ENCODE data around the gene UBE2G2. TPM values are rescaled to one million over a fixed set of nuclear protein-coding genes. Genes with fewer than 3 reads are reported as not detected.

Gene UBE2G2
- total and polyA plus RNA-seq, 4 donors, result 53.0 to 102 (median 73.2) TPM

Other genes starting within 250 kb of the UBE2G2 start
- not detected for gene KRTAP10-3, start 243.0 kb downstream of the UBE2G2 start, total RNA-seq
- gene KRTAP10-3, start 243.0 kb downstream of the UBE2G2 start, polyA plus RNA-seq (ENCODE audit: insufficient read length in 2 of 2), result not detected
- gene KRTAP10-4, start 228.1 kb downstream of the UBE2G2 start, total RNA-seq, result not detected
- not detected for gene KRTAP10-4, start 228.1 kb downstream of the UBE2G2 start, polyA plus RNA-seq (ENCODE audit: insufficient read length in 2 of 2)
- not detected for gene KRTAP10-5, start 221.2 kb downstream of the UBE2G2 start, total RNA-seq
- gene KRTAP10-5, start 221.2 kb downstream of the UBE2G2 start, polyA plus RNA-seq (ENCODE audit: insufficient read length in 2 of 2), result not detected
- gene KRTAP10-6, start 209.3 kb downstream of the UBE2G2 start, total RNA-seq, result not detected
- gene KRTAP10-6, start 209.3 kb downstream of the UBE2G2 start, polyA plus RNA-seq (ENCODE audit: insufficient read length in 2 of 2), result not detected
- gene KRTAP10-7, start 201.2 kb downstream of the UBE2G2 start, total RNA-seq, result not detected
- gene KRTAP10-7, start 201.2 kb downstream of the UBE2G2 start, polyA plus RNA-seq (ENCODE audit: insufficient read length in 2 of 2), result not detected
- not detected for gene KRTAP10-8, start 189.7 kb downstream of the UBE2G2 start, total RNA-seq
- not detected for gene KRTAP10-8, start 189.7 kb downstream of the UBE2G2 start, polyA plus RNA-seq (ENCODE audit: insufficient read length in 2 of 2)
- gene KRTAP10-9, start 174.7 kb downstream of the UBE2G2 start, total RNA-seq, result not detected
- not detected for gene KRTAP10-9, start 174.7 kb downstream of the UBE2G2 start, polyA plus RNA-seq (ENCODE audit: insufficient read length in 2 of 2)
- not detected for gene KRTAP10-10, start 164.5 kb downstream of the UBE2G2 start, total RNA-seq
- gene KRTAP10-10, start 164.5 kb downstream of the UBE2G2 start, polyA plus RNA-seq (ENCODE audit: insufficient read length in 2 of 2), result not detected
- gene KRTAP10-11, start 155.4 kb downstream of the UBE2G2 start, total RNA-seq, result not detected
- not detected for gene KRTAP10-11, start 155.4 kb downstream of the UBE2G2 start, polyA plus RNA-seq (ENCODE audit: insufficient read length in 2 of 2)
- gene KRTAP12-4, start 147.2 kb downstream of the UBE2G2 start, total RNA-seq, result not detected
- not detected for gene KRTAP12-4, start 147.2 kb downstream of the UBE2G2 start, polyA plus RNA-seq (ENCODE audit: insufficient read length in 2 of 2)
- not detected for gene KRTAP12-3, start 143.9 kb downstream of the UBE2G2 start, total RNA-seq
- gene KRTAP12-3, start 143.9 kb downstream of the UBE2G2 start, polyA plus RNA-seq (ENCODE audit: insufficient read length in 2 of 2), result not detected
- gene KRTAP12-2, start 134.9 kb downstream of the UBE2G2 start, total RNA-seq, result not detected
- not detected for gene KRTAP12-2, start 134.9 kb downstream of the UBE2G2 start, polyA plus RNA-seq (ENCODE audit: insufficient read length in 2 of 2)
- not detected for gene KRTAP12-1, start 119.7 kb downstream of the UBE2G2 start, total RNA-seq
- not detected for gene KRTAP12-1, start 119.7 kb downstream of the UBE2G2 start, polyA plus RNA-seq (ENCODE audit: insufficient read length in 2 of 2)
- gene KRTAP10-12, start 104.6 kb downstream of the UBE2G2 start, total RNA-seq, result not detected
- not detected for gene KRTAP10-12, start 104.6 kb downstream of the UBE2G2 start, polyA plus RNA-seq (ENCODE audit: insufficient read length in 2 of 2)
- under 1 TPM in 1 of 2 donors, not detected in 1; 0.66 TPM for gene TSPEAR, start 90.2 kb downstream of the UBE2G2 start, total RNA-seq
- under 1 TPM; 0.24 to 0.33 TPM for gene TSPEAR, start 90.2 kb downstream of the UBE2G2 start, polyA plus RNA-seq (ENCODE audit: insufficient read length in 2 of 2)
- 10 to 100 TPM; 66.8 to 80.7 TPM for gene SUMO3, start 16.2 kb upstream of the UBE2G2 start, total RNA-seq
- 100 to 1,000 TPM; 144 to 159 TPM for gene SUMO3, start 16.2 kb upstream of the UBE2G2 start, polyA plus RNA-seq (ENCODE audit: insufficient read length in 2 of 2)
- gene PTTG1IP, start 71.9 kb upstream of the UBE2G2 start, total RNA-seq, result 100 to 1,000 TPM; 163 to 235 TPM
- gene PTTG1IP, start 71.9 kb upstream of the UBE2G2 start, polyA plus RNA-seq (ENCODE audit: insufficient read length in 2 of 2), result 100 to 1,000 TPM; 219 to 226 TPM
- 10 to 100 TPM; 19.2 to 36.7 TPM for gene ITGB2, start 119.1 kb upstream of the UBE2G2 start, total RNA-seq
- 10 to 100 TPM; 20.9 to 34.6 TPM for gene ITGB2, start 119.1 kb upstream of the UBE2G2 start, polyA plus RNA-seq (ENCODE audit: insufficient read length in 2 of 2)
- 10 to 100 TPM in 1 of 2 donors, 1 to 10 TPM in 1; 7.0 to 14.9 TPM for gene SLX9, start 138.2 kb upstream of the UBE2G2 start, total RNA-seq
- gene SLX9, start 138.2 kb upstream of the UBE2G2 start, polyA plus RNA-seq (ENCODE audit: insufficient read length in 2 of 2), result 10 to 100 TPM; 22.6 to 25.7 TPM

Measured in spinal cord (tissue), 4 donors.